Liver (tissue), 9 donors: ENCODE measurements around the gene NKX3-2. TPM values are rescaled to one million over a fixed set of nuclear protein-coding genes. Genes with fewer than 3 reads are reported as not detected.

Experiments
- DNase-seq: peaks from one replicate; pipeline ENCODE4 v3.0.0-alpha.2; 2017; ENCODE audit warnings: low spot score
- H3K27ac ChIP-seq, 2 donors: one replicate each; pipeline ENCODE4 v1.7.0; 2013; ENCODE audit warnings: inconsistent platforms in 2 of 2, low read length in 2 of 2, control low read depth in 1 of 2, low read depth in 1 of 2, mild to moderate bottlenecking in 1 of 2
- H3K27me3 ChIP-seq, 4 donors: one replicate each; pipeline versions ENCODE4 v1.6.1 to v1.7.0; 2013; ENCODE audit warnings: low read length in 3 of 4, inconsistent platforms in 1 of 4, mild to moderate bottlenecking in 1 of 4, moderate library complexity in 1 of 4; ENCODE audit not compliant: control insufficient read depth in 4 of 4, insufficient read depth in 4 of 4
- H3K36me3 ChIP-seq, 4 donors: one replicate each; pipeline versions ENCODE4 v1.6.1 to v1.7.0; 2013; ENCODE audit warnings: low read length in 3 of 4, mild to moderate bottlenecking in 3 of 4, low read depth in 1 of 4, moderate library complexity in 1 of 4; ENCODE audit not compliant: control insufficient read depth in 4 of 4, insufficient read depth in 3 of 4
- H3K4me1 ChIP-seq, 4 donors: one replicate each; pipeline versions ENCODE4 v1.6.1 to v1.7.0; 2013; ENCODE audit warnings: low read length in 3 of 4, mild to moderate bottlenecking in 3 of 4, moderate library complexity in 1 of 4; ENCODE audit not compliant: control insufficient read depth in 4 of 4, insufficient read depth in 4 of 4
- H3K4me3 ChIP-seq, 3 donors: one replicate each; pipeline versions ENCODE4 v1.6.1 to v1.7.0; 2013; ENCODE audit warnings: low read length in 3 of 3, control low read depth in 1 of 3, low read depth in 1 of 3, mild to moderate bottlenecking in 1 of 3
- H3K9ac ChIP-seq, 2 donors: one replicate each; pipeline ENCODE4 v1.7.0; 2013; ENCODE audit warnings: low read length in 2 of 2, mild to moderate bottlenecking in 2 of 2, moderate library complexity in 2 of 2, control low read depth in 1 of 2, low read depth in 1 of 2
- H3K9me3 ChIP-seq, 4 donors: one replicate each; pipeline versions ENCODE4 v1.6.1 to v1.7.0; 2013; ENCODE audit warnings: low read length in 3 of 4; ENCODE audit not compliant: control insufficient read depth in 4 of 4
- ATF3 ChIP-seq: IDR thresholded peaks from 2 replicates; pipeline ENCODE4 v1.6.1; 2016; ENCODE audit warnings: antibody characterized with exemption
- CTCF ChIP-seq: fragments of 150-350 bp; IDR thresholded peaks from 2 replicates; pipeline ENCODE4 v1.5.1; 2017; ENCODE audit warnings: improper control_type of control experiment, low read depth, low read length; ENCODE audit not compliant: missing input control
- FOXA1 ChIP-seq: IDR thresholded peaks from 2 replicates; pipeline ENCODE4 v1.6.1; 2016; ENCODE audit warnings: antibody characterized with exemption
- FOXA2 ChIP-seq: IDR thresholded peaks from 2 replicates; pipeline ENCODE4 v1.6.1; 2016; ENCODE audit warnings: antibody characterized with exemption
- HNF4G ChIP-seq: IDR thresholded peaks from 2 replicates; pipeline ENCODE4 v1.6.1; 2016; ENCODE audit warnings: antibody characterized with exemption
- JUND ChIP-seq, 2 donors: IDR thresholded peaks; 2 replicates each; pipeline ENCODE4 v1.6.1; 2016; ENCODE audit warnings: antibody characterized with exemption in 2 of 2
- MAX ChIP-seq: IDR thresholded peaks from 2 replicates; pipeline ENCODE4 v1.6.1; 2016; ENCODE audit warnings: antibody characterized with exemption
- NR2F2 ChIP-seq: IDR thresholded peaks from 2 replicates; pipeline ENCODE4 v1.6.1; 2016; ENCODE audit warnings: antibody characterized with exemption
- REST ChIP-seq: IDR thresholded peaks from 2 replicates; pipeline ENCODE4 v1.6.1; 2016; ENCODE audit warnings: antibody characterized with exemption, mild to moderate bottlenecking
- RXRA ChIP-seq, 2 donors: IDR thresholded peaks; 2 replicates each; pipeline ENCODE4 v1.6.1; 2017 to 2018; ENCODE audit warnings: antibody characterized with exemption in 2 of 2, mild to moderate bottlenecking in 1 of 2
- SP1 ChIP-seq: IDR thresholded peaks from 2 replicates; pipeline ENCODE4 v1.6.1; 2018; ENCODE audit warnings: antibody characterized with exemption, mild to moderate bottlenecking
- TAF1 ChIP-seq: conservative IDR thresholded peaks from 2 replicates; pipeline ENCODE4 v1.6.1; 2016; ENCODE audit warnings: antibody characterized with exemption, mild to moderate bottlenecking
- ZBTB33 ChIP-seq: IDR thresholded peaks from 2 replicates; pipeline ENCODE4 v1.6.1; 2016; ENCODE audit warnings: antibody characterized with exemption
- WGBS: extraction: QIAGEN DNeasy Blood & Tissue Kit; methylation state at CpG from one replicate; pipeline ENCODE4 v1.1.7; 2013; 5-methylcytosine and 5-hydroxymethylcytosine counted together
- polyA plus RNA-seq, 2 donors: library from polyadenylated mRNA; stranded (reverse) in 1 of 2; unstranded in 1 of 2; fragments of 200-250 nt in 1 of 2; fragments of >200 nt in 1 of 2; fragmentation: Nextera tagmentation in 1 of 2; extraction: Ambion mirVana in 1 of 2; gene quantifications; one replicate each; pipeline versions ENCODE4 v1.2.1 to v1.2.3, GENCODE V29; 2013 to 2015
- total RNA-seq, 2 donors: library from RNA; depleted of rRNA; stranded (reverse); fragments of >200 nt; gene quantifications; one replicate each; pipeline ENCODE4 v1.2.3, GENCODE V29; 2014
- donor health status: healthy.
- donor health status: healthy.
- donor health status: healthy.
- donor health status: healthy.
- donor health status: healthy.

The NKX3-2 gene
- total and polyA plus RNA-seq, 4 donors, result not detected

GRCh38 chr4:13584481-13584880, 40.2 kb upstream of the NKX3-2 start:
- 97% methylated on average over 5 of the region's 5 CpGs for WGBS
- TF ChIP-seq NR2F2 (no peak), TAF1 (no peak), SP1 (no peak), MAX (no peak), FOXA1 (no peak), RXRA (IDR thresholded peaks at IDR 0.05) (no peak), CTCF (no peak), HNF4G (no peak), JUND (IDR thresholded peaks at IDR 0.05) (no peak), ZBTB33 (no peak), REST (no peak), ATF3 (no peak)
- no peaks in the 10 kb centered on the region for H3K9me3 ChIP-seq
- H3K9ac ChIP-seq, result no peak overlapping the region
- no peak for DNase-seq
- no peaks in the 10 kb centered on the region for H3K4me1 ChIP-seq
- H3K36me3 ChIP-seq, result peaks cover 4 to 75% (median 63%) of the 10 kb centered on the region in 4 donors
- no peak overlapping the region for H3K27ac ChIP-seq
- no peaks in the 10 kb centered on the region for H3K27me3 ChIP-seq
- H3K4me3 ChIP-seq, result no peak overlapping the region

- no peak for TF ChIP-seq JUND (IDR thresholded peaks at IDR 0.05)
- no peak for TF ChIP-seq HNF4G
- no peak for TF ChIP-seq FOXA2
- no peak for TF ChIP-seq ATF3
- TF ChIP-seq RXRA (IDR thresholded peaks at IDR 0.05), result no peak
- no peak for TF ChIP-seq MAX
- Histone ChIP-seq H3K4me3 (no peak overlapping the region), H3K27ac (no peak overlapping the region), H3K9me3 (no peaks in the 10 kb centered on the region), H3K9ac (no peak overlapping the region), H3K27me3 (no peaks in the 10 kb centered on the region), H3K36me3 (peaks cover 7 to 74% (median 62%) of the 10 kb centered on the region in 4 donors), H3K4me1 (no peaks in the 10 kb centered on the region)
- 93% methylated on average over 2 of the region's 2 CpGs for WGBS
- no peak for DNase-seq
These were observed 35.7 kb upstream of the NKX3-2 start for GRCh38 chr4:13580036-13580435.
